ENCODE data around the gene GAST.
"Not testable (repeated sequence)": the region's sequence is repeated elsewhere in the genome, so short reads cannot be mapped to it uniquely, and the experiment has no call there.

The GAST gene, protein sequence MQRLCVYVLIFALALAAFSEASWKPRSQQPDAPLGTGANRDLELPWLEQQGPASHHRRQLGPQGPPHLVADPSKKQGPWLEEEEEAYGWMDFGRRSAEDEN

GRCh38 chr17:41711669-41712400 lies at the start of gene GAST:
Gene GAST, plus strand, starts transcription at chr17:41712331. Its CDS starts 3,106 bp downstream, at chr17:41715437.
- DNase-seq = no peak

DNA sequence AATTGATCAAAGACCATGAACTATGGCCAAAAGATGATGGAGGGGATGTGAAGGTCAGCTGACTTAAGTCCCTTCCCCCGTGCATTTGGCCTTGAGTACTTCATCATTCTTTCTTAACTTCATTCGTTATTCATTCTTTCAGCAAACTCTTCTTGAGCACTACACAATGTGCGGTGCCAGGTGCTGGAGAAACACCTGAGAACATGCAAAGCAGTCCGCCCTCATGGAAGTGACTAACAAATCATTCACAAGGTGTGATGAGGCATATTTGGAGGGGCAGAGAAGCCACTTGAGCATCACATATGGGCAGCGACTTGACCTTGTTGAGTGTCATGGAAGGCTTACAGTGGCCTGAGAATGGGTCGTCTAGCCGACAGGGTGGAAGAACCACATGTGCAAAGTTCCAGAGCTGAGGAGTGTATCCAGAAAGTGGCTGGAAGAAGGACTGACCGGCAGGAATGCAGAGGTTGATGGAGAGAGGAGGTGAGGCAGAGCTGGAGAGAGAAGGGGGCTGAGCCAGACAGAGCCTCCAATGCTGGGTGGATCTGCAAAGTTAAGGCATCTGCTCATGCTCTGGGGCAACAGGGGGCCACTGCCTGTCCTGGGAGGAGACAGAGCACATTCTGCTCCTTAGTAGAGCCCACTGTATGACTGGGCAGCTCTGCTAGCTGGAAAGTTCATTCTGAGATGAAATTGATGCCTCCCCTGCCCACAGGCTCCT lies 48.5 kb upstream of the GAST start:
- DNase-seq = no peak

DNA sequence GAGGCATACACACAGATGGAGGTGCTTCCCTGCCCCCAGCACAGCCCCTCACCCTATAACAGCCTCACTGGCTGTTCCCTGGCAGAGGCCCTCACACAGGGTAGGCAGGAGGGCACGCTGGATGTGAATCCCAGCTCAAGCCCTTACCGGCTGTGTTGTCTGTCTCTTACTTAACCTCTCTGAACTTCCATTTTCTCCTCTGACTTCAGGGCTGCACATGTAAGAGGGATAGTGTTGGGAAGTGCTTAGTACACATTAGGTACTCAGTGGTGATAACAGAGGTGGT lies 48.0 kb upstream of the GAST start:
- DNase-seq = no peak

DNA sequence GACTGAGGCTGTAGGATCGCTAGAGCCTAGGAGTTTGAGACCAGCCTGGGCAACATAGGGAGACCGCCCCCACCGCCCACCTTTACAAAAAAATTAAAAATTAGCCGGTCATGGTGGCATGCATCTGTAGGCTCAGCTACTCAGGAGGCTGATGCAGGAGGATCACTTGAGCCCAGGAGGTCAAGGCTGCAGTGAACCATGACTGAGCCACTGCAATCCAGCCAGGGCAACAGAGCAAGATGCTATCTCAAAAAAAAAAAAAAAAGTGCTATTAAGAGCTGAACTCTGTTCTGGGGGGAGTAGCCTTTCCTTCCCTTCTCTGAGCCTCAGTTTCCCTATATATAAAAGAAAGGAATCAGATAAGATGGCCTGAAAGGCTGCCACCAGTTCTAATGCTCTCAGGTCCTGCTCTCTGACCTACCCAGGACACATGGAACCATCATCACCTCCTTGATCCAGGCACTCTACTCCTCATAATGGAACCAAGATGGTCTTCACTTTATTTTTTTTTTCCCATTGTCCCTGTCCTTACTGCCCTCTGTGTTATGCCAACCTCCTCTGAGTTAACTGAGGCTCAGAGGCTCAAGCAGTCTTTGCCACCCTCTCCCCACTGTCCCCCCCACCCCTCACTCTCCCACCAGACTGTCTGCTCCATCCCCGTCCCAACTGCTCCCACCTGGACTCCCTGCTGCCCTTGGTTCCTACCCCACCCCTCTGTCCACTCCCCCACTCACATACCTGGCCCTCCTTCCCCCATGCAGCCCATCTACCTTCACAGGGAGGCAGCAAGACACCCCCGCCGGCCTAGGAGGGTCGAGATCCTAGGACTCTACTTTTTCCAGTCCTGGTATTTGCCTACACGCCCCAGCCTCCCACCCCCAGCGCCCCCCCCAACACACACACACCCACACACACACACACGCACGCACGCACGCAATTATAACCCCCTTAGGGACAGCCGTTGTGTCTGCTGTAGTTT lies 47.3 kb upstream of the GAST start:
- no peak for DNase-seq

DNA sequence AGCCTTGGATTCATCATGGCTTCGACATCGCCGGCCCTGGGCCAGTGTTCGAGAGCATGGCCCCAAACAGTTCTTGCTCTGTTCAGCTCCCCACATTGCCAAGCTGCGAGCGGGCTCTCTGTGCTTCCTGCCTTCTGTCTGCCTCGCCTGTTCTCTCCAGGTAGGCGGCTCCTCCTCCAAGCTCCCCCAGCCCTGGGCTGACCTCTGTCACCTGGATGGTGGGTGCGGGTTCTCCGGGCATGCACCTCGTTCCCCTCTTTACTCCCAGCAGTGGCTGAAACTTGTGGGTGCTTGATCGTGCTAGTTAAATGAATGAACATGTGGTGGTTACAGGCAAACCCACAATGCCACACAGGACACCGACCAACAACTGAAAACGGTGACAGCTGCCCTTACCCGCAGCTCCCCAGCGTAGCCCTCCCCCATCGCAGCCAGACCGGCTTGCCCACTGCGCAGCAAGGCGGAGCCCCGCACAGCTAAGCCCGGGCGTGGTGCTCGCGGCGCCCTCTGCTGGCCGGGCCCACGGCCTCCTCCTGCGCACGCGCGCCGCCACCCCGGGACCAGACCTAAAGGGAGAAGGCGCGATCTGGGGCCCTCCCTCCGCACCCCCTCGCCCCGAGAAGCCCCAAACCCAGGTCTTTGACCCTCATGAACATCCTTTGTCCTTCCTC lies 46.4 kb upstream of the GAST start:
- DNase-seq = peak; percentile 43 to 71

GRCh38 chr17:41666237-41666641 lies 45.9 kb upstream of the GAST start:
- DNase-seq = no peak

- DNase-seq = peak; percentile 55 to 70
Observed at GRCh38 chr17:41666708-41667279, 45.3 kb upstream of the GAST start.

DNA sequence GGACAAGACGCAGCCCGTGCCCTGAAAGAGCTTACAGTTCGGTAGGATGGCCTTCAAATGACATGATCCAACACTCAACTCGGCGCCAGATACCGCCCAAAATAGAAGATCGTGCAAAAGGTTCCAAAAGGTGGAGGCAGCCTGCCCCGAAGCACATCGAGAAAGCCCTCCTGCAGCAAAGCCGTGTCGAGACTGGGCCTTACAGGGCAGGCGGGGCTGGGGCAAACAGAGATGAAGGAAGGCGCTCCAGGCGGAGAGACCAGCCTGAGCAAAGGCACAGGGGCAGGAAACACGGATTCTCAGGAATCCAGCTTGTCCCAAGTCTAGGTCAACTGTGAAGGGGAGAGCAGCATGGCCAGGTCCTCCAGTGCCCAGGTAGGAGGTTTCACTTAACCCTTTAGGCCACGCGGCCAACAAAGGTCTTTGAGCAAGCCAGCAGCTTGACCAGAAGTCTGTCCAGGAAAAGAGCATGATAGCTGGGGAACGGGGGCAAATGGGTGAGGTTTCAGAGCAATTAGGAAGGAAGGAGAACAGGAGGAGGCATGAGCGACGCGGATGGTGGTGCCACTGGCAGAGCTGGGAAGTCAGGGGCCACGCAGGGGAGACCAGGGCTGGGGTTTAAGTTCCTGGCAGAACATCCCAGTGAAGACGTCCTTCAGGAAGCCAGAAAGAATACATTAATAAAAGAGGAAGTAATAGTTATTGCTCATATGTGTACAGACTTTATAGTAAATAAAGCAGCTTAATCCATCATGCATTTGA lies 44.7 kb upstream of the GAST start:
- peak; percentile 8 to 32 for DNase-seq

GRCh38 chr17:41672153-41672552 lies 40.0 kb upstream of the GAST start:
- DNase-seq = no peak

DNA sequence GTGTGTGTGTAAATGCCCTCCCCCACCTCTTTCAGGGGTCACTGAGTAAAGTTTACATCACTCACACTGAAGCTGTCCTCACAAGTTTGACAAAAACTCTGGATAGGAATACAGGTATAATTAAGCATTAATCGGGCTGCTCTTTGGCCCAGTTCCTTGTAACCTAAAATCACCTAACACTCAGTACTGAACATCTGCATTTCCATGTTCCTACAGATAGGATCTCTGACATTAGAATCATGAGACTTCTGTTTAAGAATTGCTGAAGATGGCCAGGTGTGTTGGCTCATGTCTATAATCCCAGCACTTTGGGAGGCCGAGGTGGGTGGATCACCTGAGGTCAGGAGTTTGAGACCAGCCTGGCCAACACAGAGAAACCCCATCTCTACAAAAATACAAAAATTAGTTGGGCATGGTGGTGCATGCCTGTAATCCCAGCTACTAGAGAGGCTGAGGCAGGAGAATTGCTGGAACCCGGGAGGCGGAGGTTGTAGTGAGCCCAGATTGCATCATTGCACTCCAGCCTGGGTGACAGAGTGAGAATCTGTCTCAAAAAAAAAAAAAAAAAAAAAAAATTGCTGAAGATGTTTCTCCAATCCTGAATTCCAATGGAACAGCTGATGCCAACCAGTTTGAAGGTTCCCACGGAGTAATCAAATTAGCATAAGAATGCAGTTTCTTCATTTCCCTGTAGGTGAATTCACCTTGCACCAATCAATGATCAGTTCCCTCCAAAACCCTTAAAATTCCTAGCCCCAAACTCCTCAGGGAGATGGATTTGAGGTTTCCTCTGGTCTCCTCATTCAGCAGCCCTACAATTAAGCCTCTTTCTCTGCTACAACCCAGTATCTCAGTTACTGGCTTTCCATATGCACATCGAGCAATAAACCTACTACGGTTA lies 36.7 kb upstream of the GAST start:
- DNase-seq = not testable (repeated sequence)

DNA sequence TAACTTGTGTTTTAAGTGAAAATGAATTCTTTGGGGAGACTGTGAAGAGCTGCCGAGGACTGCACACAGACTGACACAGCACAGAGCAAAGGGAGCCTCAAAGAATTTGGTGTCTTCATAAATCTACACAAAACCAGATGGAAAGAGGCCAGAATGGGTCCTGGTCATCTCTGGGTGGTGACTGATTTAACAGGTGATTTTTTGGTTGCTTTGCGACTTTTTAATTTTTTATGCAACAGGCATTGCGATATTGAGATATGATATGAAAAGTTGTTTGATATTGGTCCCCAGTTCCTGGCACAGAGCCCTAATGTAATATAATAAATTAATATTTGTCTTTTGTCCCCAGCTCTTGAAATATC lies 36.1 kb upstream of the GAST start:
- no peak for DNase-seq

DNA sequence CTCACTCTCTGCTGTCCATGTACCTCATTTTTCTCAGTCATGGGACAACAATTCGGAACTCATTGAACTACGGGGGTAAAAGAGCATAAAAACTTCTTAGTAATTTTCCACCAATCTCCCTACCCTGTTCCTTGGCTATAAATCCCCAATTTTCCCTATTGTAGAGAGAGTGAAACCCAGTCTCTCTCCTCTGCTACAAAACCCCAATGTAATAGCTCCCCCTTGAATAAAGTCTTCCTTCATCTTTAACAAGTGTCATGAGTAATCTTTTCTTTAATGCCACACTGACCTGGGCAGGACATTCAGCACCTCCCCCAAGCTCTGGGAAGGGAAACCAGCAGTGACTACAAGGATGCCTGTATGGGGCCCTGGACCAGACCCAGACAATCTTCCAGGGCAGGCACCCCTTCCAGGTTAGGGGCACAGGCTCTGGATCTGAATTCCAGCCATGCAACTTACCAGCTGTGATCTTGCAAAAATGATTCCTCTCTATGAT lies 33.7 kb upstream of the GAST start:
- peak; percentile 51 to 57 for DNase-seq

GRCh38 chr17:41678907-41679739 lies 33.0 kb upstream of the GAST start:
- peak; percentile 51 to 90 for DNase-seq

- DNase-seq = no peak
Observed at GRCh38 chr17:41679740-41680425, 32.2 kb upstream of the GAST start.

DNA sequence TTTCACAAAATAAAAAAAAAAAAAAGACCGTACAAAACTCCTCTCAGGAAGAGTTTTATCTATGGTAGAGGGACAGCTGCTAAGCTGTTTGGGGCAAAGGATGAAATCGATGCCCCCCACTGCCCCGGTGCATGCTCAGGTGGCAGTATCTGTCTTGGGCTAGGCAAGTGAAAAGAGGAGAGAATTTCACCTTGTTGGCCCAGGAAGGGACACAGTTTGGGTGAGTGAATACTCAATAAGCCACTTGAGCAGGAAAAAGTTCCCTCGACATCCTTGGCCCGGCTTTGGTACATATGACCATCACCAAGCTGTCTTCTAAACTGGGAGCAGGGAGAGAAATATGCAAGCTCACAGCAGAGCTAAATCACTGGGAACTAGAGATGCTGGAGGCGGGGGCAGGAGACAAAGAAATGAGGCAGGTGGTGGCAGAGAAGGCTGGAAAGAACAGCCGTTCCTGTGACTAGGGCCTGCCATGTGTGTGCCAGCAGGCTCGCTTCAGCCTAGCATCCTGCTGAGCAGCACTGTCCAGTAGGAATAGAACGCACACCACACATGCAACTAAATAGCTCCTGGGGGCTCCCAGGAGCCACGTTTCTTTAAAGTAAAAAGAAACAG lies 31.6 kb upstream of the GAST start:
- DNase-seq = no peak

- no peak for DNase-seq
Observed at GRCh38 chr17:41681776-41682175, 30.4 kb upstream of the GAST start.

DNA sequence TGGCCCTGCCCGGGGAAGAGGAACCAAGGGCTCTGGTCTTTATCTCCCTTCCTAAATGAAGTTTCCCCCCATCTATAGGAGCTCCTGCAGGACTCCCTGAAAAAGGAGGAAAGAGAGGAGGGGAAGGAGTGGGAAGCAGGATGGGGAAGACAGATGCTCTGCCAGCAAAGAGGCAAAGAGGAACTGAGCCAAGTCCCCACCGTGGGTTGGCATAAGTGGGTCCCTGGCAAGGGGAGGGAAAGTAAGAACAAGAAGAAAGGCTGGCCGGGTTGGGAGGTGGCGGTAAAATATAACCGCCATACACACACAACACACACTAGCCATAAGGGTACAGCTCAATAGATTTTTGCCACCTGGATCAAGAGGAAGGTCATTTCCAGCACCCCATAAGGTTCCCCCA lies 29.5 kb upstream of the GAST start:
- DNase-seq = no peak

- no peak for DNase-seq
Observed at GRCh38 chr17:41683441-41684007, 28.6 kb upstream of the GAST start.
